ENCODE measurements around the gene SOX10. TPM values are rescaled to one million over a fixed set of nuclear protein-coding genes. Genes with fewer than 3 reads are reported as not detected.
A peak's percentile ranks its signal among the peaks of the same experiment; 100 is the strongest.
"Not testable (repeated sequence)": the region's sequence is repeated elsewhere in the genome, so short reads cannot be mapped to it uniquely, and the experiment has no call there.

Gene SOX10
- total RNA-seq, 1 donor from 2014 or later: 1.2 TPM

- intact Hi-C loops (cut with micrococcal nuclease): no loop called here
- TF ChIP-seq CTCF (IDR thresholded peaks at IDR 0.05; ENCODE audit: borderline replicate concordance): no peak
- H3K36me3 ChIP-seq: peaks cover 4% of the 10 kb centered on the region
- peak overlapping the region; percentile 40 for H3K4me3 ChIP-seq
- no peaks in the 10 kb centered on the region for H3K27me3 ChIP-seq (ENCODE audit: low read depth)
- peaks cover 13% of the 10 kb centered on the region for H3K4me1 ChIP-seq
- H3K27ac ChIP-seq (replicated peaks): peak overlapping the region; percentile 12
- DNase-seq: no peak
- H3K9me3 ChIP-seq (replicated peaks): no peaks in the 10 kb centered on the region
These were observed 2.1 kb downstream of the SOX10 start for GRCh38 chr22:37982151-37982785.

- DNase-seq: no peak
- peaks cover 13% of the 10 kb centered on the region for H3K4me1 ChIP-seq
- no peaks in the 10 kb centered on the region for H3K27me3 ChIP-seq (ENCODE audit: low read depth)
- no peaks in the 10 kb centered on the region for H3K9me3 ChIP-seq (replicated peaks)
- TF ChIP-seq CTCF (IDR thresholded peaks at IDR 0.05; ENCODE audit: borderline replicate concordance): no peak
- intact Hi-C loops (cut with micrococcal nuclease): no loop called here
- peak overlapping the region; percentile 40 for H3K4me3 ChIP-seq
- H3K36me3 ChIP-seq: peaks cover 4% of the 10 kb centered on the region
- H3K27ac ChIP-seq (replicated peaks): peak overlapping the region; percentile 12
These were observed 2.9 kb downstream of the SOX10 start for GRCh38 chr22:37981282-37982011.

GRCh38 chr22:37979782-37980181, 4.6 kb downstream of the SOX10 start:
- intact Hi-C loops (cut with micrococcal nuclease): no loop called here
- H3K36me3 ChIP-seq: peaks cover 3% of the 10 kb centered on the region
- H3K27ac ChIP-seq (replicated peaks): no peak overlapping the region
- no peak for DNase-seq
- peaks cover 13% of the 10 kb centered on the region for H3K4me1 ChIP-seq
- no peaks in the 10 kb centered on the region for H3K9me3 ChIP-seq (replicated peaks)
- H3K4me3 ChIP-seq: peak overlapping the region; percentile 40
- H3K27me3 ChIP-seq (ENCODE audit: low read depth): no peaks in the 10 kb centered on the region
- no peak for TF ChIP-seq CTCF (IDR thresholded peaks at IDR 0.05; ENCODE audit: borderline replicate concordance)

GRCh38 chr22:37976547-37976946, 7.8 kb downstream of the SOX10 start:
- Histone ChIP-seq H3K27me3 (ENCODE audit: low read depth) (no peaks in the 10 kb centered on the region), H3K4me3 (no peak overlapping the region), H3K9me3 (replicated peaks) (no peaks in the 10 kb centered on the region), H3K36me3 (peaks cover 3% of the 10 kb centered on the region), H3K27ac (replicated peaks) (no peak overlapping the region), H3K4me1 (peaks cover 9% of the 10 kb centered on the region)
- DNase-seq: no peak
- TF ChIP-seq CTCF (IDR thresholded peaks at IDR 0.05; ENCODE audit: borderline replicate concordance): no peak
- intact Hi-C loops (cut with micrococcal nuclease): no loop called here

GRCh38 chr22:37976022-37976421, 8.3 kb downstream of the SOX10 start:
- intact Hi-C loops (cut with micrococcal nuclease); DNase-seq; H3K36me3 ChIP-seq: not testable (repeated sequence)

GRCh38 chr22:37975153-37975552, 9.2 kb downstream of the SOX10 start:
- Histone ChIP-seq H3K9me3 (replicated peaks) (no peaks in the 10 kb centered on the region), H3K4me3 (no peak overlapping the region), H3K27ac (replicated peaks) (no peak overlapping the region), H3K27me3 (ENCODE audit: low read depth) (no peaks in the 10 kb centered on the region), H3K36me3 (peaks cover 3% of the 10 kb centered on the region), H3K4me1 (no peaks in the 10 kb centered on the region)
- intact Hi-C loops (cut with micrococcal nuclease): no loop called here
- DNase-seq: no peak
- no peak for TF ChIP-seq CTCF (IDR thresholded peaks at IDR 0.05; ENCODE audit: borderline replicate concordance)

More at GRCh38 chr22:37976022-37976421, 8.3 kb downstream of the SOX10 start:
- not testable (repeated sequence) for H3K9me3 ChIP-seq (replicated peaks); H3K27ac ChIP-seq (replicated peaks); H3K4me1 ChIP-seq; H3K4me3 ChIP-seq; H3K27me3 ChIP-seq (ENCODE audit: low read depth)
